ENCODE results near the gene NUDT19.
"Not testable (repeated sequence)": the region's sequence is repeated elsewhere in the genome, so short reads cannot be mapped to it uniquely, and the experiment has no call there.

The NUDT19 gene

GRCh38 chr19:32691291-32691951, at the start of gene NUDT19:
TSS of gene NUDT19 (plus strand) at chr19:32691821. CDS start at chr19:32691961, 140 bp downstream.
- peak; percentile 62 for DNase-seq

- DNase-seq, result no peak
Measured at GRCh38 chr19:32642771-32643170, 48.9 kb upstream of the NUDT19 start.

DNA sequence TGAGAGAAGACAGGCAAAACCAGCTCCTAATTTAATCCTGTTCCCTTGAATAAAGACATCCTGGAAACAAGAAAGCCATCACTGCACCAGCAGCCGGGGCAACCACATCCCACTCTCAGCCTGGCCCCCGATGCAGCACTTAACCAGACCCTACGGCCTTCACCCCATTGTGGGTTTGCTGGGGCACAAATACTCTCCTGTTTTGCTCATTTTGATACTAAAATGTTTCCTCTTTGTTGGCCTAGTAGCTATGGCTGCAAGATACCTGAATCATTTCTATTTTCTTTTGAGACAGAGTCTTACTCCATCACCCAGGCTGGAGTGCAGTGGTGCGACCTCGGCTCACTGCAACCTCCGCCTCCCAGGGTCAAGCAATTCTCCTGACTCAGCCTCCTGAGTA, 45.1 kb upstream of the NUDT19 start:
- DNase-seq, result no peak

DNA sequence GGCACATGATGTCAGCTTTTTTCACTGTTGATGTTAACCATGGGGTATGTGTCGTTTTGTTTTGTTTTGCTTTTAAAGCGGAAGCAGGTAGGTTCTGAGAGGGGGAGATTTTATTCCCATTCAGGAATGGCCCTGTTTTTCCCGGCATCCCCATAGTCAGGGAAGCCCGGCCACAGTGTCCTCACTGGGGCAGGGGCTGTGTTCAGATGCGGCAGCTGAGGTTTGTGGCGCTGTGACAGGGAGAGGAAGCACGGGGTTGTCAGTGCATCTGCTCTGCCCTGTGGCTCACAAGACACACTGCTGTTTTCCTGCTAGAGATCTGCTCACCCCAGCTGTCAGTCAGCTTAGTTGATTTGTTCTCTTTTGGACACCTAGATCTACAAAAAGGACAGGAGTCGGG, 44.3 kb upstream of the NUDT19 start:
- no peak for DNase-seq

DNA sequence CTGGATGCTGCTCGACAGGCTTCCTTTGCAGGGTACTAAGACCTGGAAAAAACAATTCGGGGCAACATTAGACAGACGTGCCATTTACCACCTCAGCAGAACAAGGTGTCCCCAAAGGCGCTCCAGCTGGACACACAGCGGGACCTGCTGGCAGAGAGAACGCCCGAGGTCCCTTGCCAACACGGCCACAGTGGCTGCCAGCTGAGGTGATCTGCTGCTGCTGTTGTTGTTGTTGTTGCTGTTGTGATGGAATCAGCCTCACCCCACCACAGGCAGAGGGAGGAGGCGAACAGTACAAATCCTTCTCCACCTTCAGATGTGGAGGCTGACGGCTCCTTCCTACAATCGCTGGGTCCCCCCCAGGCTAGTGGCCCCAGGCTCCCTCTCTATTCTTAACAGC, 41.9 kb upstream of the NUDT19 start:
- no peak for DNase-seq

DNA sequence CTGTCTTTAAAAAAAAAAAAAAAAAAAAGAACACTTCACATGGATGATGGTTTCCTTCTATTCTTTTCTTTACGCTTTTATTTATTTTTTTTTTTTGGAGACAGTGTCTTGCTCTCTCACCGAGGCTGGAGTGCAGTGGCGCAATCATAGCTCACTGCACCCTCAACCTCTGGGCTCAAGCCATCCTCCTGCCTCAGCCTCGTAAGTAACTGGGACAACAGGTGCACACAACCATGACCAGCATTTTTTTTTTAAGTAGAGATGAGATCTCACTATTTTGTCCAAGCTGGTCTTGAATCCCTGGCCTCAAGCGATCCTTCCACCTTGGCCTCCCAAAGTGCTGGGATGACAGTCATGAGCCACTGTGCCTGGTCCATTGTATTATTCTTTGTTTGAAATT, 41.0 kb upstream of the NUDT19 start:
- no peak for DNase-seq

- DNase-seq, result no peak
Measured at GRCh38 chr19:32651729-32652140, 39.9 kb upstream of the NUDT19 start.

GRCh38 chr19:32652331-32652730, 39.3 kb upstream of the NUDT19 start:
- not testable (repeated sequence) for DNase-seq

DNA sequence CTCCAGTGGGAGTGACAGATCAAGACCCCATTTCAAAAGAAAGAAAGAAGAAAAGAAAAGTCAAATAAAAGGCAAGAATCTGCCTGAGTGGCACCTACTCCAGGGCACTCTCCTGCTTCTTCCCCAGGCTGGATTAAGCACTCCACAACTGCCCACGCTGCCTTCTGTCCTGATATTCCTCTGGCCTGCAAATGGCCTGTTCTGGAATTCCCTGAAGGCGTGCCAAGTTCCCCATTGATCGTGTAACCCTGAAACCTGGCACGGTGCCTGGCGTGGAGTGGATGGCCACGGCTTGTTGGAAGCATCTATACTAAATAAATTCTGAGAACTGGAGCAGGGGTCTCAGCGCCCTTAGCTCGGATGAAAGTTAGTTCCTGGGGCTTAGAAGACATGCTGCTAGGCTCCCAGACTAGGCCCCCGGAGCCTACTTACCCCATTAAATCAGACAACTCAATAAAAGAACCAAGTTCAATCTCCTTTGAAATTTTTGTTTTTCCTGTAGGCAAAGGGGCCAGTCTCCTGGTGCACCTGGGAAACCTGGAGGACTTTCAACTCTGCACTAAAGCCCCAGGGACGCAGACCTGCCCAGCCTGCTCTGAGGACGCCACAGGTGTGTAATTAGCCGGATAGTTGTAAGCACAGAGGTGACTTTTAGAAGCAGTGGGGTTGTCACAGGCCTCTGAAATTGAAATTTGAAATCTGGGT, 38.6 kb upstream of the NUDT19 start:
- peak; percentile 86 for DNase-seq

GRCh38 chr19:32653599-32653915, 38.1 kb upstream of the NUDT19 start:
- DNase-seq, result no peak

DNA sequence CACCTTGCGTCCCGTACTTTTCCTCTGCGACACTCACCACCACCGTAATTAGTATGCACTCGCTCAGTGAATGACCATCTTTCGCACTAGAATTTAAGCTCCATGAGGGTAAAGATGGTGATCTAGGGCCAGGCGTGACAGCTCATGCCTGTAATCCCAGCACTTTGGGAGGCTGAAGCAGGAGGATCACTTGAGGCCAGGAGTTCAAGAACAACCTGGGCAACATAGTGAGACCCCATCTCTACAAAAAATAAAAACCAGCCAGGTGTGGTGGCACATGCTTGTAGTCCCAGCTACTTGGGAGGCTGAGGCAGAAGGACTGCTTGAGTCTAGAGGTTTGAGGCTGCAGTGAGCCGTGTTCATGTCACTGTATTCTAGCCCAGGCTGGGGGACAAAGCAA, 35.2 kb upstream of the NUDT19 start:
- not testable (repeated sequence) for DNase-seq

DNA sequence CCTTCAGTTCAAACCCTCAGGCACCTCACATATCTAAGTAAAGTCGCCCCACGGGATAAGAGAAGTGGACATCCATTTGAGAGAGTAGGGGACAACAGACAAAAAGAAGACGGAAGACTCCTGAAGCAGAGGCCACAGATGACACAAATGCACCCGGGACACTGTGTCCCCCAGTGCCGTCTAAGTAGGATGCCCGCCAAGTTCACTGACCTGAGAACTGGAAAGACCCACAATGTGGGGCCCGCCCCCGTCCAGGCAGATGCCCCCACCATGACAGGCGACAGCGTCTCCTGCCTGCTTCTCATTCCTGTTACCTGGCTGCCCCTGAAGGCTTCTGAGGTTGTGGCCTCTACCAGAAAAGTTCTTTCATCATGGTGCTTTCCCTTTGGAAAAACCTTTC, 33.5 kb upstream of the NUDT19 start:
- no peak for DNase-seq

DNA sequence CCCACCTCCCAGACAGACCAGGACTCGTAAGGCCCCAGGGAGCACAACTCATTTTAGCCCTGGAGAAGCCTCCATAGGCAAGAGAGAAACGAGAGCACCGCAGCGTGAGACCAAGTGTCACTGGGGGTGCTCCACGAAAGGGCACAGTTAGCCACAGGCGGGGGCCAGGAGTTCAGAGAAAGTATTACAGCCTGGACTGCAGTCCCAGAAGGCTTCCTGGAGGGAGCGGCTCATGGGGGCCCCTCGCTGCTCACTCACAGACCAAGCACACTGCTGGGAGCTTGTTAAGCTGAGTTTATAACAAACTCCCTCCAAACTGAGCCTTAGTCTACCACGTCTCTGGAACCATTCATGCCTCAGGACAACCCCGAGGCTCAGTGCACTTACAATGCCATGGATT, 33.1 kb upstream of the NUDT19 start:
- no peak for DNase-seq

DNA sequence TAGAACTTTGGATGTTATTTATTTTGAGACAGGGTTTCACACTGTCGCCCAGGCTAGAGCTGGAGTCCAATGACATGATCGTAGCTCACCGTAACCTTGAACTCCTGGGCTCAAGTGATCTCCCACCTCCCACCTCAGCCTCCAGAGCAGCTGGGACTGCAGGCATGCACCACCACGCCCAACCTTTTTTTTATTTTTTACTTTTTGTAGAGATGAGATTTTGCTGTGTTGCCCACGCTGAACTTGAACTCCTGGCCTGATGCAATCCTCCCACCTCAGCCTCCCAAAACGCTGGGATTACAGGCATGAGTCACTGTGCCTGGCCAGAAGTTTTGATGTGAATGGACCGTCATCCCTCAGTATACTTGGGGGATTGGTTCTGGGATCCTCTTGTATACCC, 30.3 kb upstream of the NUDT19 start:
- DNase-seq, result no peak

DNA sequence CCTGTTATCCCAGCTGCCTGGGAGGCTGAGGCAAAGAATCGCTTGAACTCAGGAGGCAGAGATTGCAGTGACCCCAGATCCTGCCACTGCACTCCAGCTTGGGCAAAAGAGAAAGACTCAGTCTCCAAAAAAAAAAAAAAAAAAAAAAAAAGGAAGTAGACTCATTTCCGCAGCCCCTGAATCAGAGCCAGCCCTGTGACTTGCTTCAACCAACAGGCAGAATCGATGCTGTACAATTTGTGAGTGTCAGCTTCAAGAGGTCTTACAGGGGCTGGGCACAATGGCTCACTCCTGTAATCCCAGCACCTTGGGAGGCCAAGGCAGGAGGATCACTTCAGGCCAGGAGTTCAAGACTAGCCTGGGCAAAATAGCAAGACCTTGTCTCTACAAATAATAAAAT, 29.4 kb upstream of the NUDT19 start:
- no peak for DNase-seq

- DNase-seq, result no peak
Measured at GRCh38 chr19:32666084-32666483, 25.5 kb upstream of the NUDT19 start.

DNA sequence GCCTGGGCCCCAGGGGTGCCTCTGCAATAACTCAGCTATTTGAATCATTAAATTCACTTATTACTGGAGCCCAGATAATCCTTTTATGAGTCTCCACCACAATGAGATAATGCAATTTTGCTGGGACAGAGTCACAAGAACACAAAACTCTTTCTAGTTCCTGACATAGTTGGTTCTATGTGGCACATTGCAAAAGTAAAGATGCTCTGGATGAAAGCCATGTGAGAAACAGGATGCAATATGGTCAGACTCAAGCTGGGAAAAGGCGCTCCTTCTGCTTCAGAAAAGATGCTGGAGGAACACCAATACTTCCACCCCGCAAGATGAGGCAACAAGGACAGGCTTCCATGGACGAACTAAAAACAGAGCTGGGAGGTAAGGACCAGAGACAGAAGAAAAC, 22.3 kb upstream of the NUDT19 start:
- no peak for DNase-seq

DNA sequence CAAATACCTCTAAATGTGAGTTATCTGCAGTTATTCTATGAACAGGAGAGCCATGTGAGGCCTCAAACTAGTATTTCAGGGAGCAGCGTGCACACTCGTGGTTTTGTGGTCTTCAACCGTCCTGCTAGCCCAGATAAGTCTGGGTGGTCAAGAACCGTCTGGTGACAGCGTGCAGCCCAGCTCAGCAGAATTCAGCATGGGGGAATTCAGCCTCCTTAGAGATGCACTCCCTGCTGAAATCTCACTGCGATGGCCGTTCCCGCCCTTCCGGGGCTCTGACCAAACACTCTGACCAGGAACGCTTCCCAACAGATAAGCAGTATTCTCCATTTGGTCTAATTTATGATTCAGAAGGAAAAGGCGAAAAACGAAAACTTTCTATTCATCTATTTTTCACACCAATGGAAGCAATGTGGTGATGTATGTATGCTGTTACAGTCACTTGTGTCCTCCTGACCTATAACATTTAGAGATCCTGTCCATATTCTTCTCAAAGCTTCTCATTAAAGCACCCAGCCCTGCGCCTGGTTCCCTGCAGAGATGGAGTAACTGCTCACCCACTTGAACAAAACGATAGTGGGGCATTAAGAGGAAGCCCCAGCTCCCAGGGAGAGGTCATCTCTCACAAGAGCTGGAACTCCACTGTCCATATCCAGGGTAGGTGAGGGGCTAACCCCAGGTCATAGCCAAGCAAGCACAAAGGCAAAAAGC, 19.6 kb upstream of the NUDT19 start:
- no peak for DNase-seq

- DNase-seq, result no peak
Measured at GRCh38 chr19:32672841-32673240, 18.8 kb upstream of the NUDT19 start.

GRCh38 chr19:32673573-32673972, 18.0 kb upstream of the NUDT19 start:
- DNase-seq, result no peak

- no peak for DNase-seq
Measured at GRCh38 chr19:32674153-32674930, 17.3 kb upstream of the NUDT19 start.

GRCh38 chr19:32674931-32675719, 16.5 kb upstream of the NUDT19 start, which contains the start of gene ANKRD27:
TSS of gene ANKRD27 (minus strand) at chr19:32675180. CDS start at chr19:32659015, 16,165 bp downstream.
- DNase-seq, result peak; percentile 98

All from DMS79 treated with DMSO at 0.1 percent for 48 hours (cell line).